MM.1S (cell line): ENCODE data around the gene GIT1.

Experiments
- DNase-seq: peaks from one replicate; pipeline ENCODE4 v3.0.0-alpha.2; 2015
- H2AFZ ChIP-seq: fragments of 300-600 bp; sonication (generic); 2 replicates; pipeline ENCODE4 v1.6.0; 2016; ENCODE audit warnings: antibody characterized with exemption, low read length
- H3F3A ChIP-seq: fragments of 300-600 bp; sonication (generic); 2 replicates; pipeline ENCODE4 v1.6.1; 2016; ENCODE audit warnings: mild to moderate bottlenecking, antibody characterized with exemption, low read length, moderate library complexity, mixed read lengths; ENCODE audit not compliant: insufficient read depth
- H3K27ac ChIP-seq: fragments of 300-600 bp; sonication (generic); 2 replicates; pipeline ENCODE4 v1.5.1; 2016; ENCODE audit warnings: mild to moderate bottlenecking, low read length
- H3K27me3 ChIP-seq: fragments of 300-600 bp; sonication (generic); replicated peaks from 2 replicates; pipeline ENCODE4 v1.6.0; 2016; ENCODE audit warnings: low read length; ENCODE audit not compliant: insufficient read depth
- H3K36me3 ChIP-seq: fragments of 300-600 bp; sonication (generic); replicated peaks from 2 replicates; pipeline ENCODE4 v1.6.1; 2016; ENCODE audit warnings: mild to moderate bottlenecking, low read length, mixed read lengths; ENCODE audit not compliant: insufficient read depth
- H3K4me1 ChIP-seq: fragments of 300-600 bp; sonication (generic); 2 replicates; pipeline ENCODE4 v1.6.1; 2016; ENCODE audit warnings: low read length, mixed read lengths
- H3K4me2 ChIP-seq: fragments of 300-600 bp; sonication (generic); 2 replicates; pipeline ENCODE4 v1.6.0; 2016; ENCODE audit warnings: low read depth, low read length
- H3K4me3 ChIP-seq: fragments of 300-600 bp; sonication (generic); 2 replicates; pipeline ENCODE4 v1.5.1; 2016; ENCODE audit warnings: low read length, mixed read lengths
- H3K79me2 ChIP-seq: fragments of 300-600 bp; sonication (generic); 2 replicates; pipeline ENCODE4 v1.6.1; 2016; ENCODE audit warnings: mixed run types, low read length, mixed read lengths
- H3K9ac ChIP-seq: fragments of 300-600 bp; sonication (generic); 2 replicates; pipeline ENCODE4 v1.6.1; 2016; ENCODE audit warnings: low read length, mixed read lengths
- H3K9me2 ChIP-seq: fragments of 300-600 bp; sonication (generic); replicated peaks from 2 replicates; pipeline ENCODE4 v1.6.1; 2016; ENCODE audit warnings: mild to moderate bottlenecking, low read length, mixed read lengths; ENCODE audit not compliant: insufficient read depth
- H3K9me3 ChIP-seq: fragments of 300-600 bp; sonication (generic); replicated peaks from 2 replicates; pipeline ENCODE4 v1.6.1; 2016; ENCODE audit warnings: mild to moderate bottlenecking, low read length, mixed read lengths; ENCODE audit not compliant: insufficient read depth
- H4K20me1 ChIP-seq: fragments of 300-600 bp; sonication (generic); 2 replicates; pipeline ENCODE4 v1.6.1; 2016; ENCODE audit warnings: mild to moderate bottlenecking, low read length, moderate library complexity, mixed read lengths; ENCODE audit not compliant: insufficient read depth
- CTCF ChIP-seq: fragments of 300-600 bp; sonication (generic); IDR thresholded peaks from 2 replicates; pipeline ENCODE4 v1.5.1; 2016; ENCODE audit warnings: antibody characterized with exemption, low read length, mixed read lengths
- EZH2 ChIP-seq: fragments of 300-600 bp; sonication (generic); optimal IDR thresholded peaks from 2 replicates; pipeline ENCODE3; 2017; ENCODE audit warnings: low read depth, mild to moderate bottlenecking, antibody characterized with exemption, low read length, mixed read lengths
- EZH2phosphoT487 ChIP-seq: fragments of 300-600 bp; sonication (generic); IDR thresholded peaks from 2 replicates; pipeline ENCODE4 v1.6.1; 2018; ENCODE audit warnings: antibody characterized with exemption, low read length

The GIT1 gene

GRCh38 chr17:29563816-29564215, 25.6 kb downstream of the GIT1 start:
- peak; percentile 18 for DNase-seq
- H3K4me1 ChIP-seq: peaks cover 15% of the 10 kb centered on the region
- H3K9ac ChIP-seq: no peak overlapping the region
- no peaks in the 10 kb centered on the region for H3K27me3 ChIP-seq
- H4K20me1 ChIP-seq: no peaks in the 10 kb centered on the region
- H2AFZ ChIP-seq: no peak overlapping the region
- H3K27ac ChIP-seq: no peak overlapping the region
- no peak overlapping the region for H3K4me2 ChIP-seq
- no peaks in the 10 kb centered on the region for H3K36me3 ChIP-seq
- H3K79me2 ChIP-seq: peaks cover 14% of the 10 kb centered on the region
- H3K9me3 ChIP-seq: no peaks in the 10 kb centered on the region
- no peak for TF ChIP-seq EZH2phosphoT487
- no peak for TF ChIP-seq EZH2
- TF ChIP-seq CTCF: no peak
- peaks cover 40% of the 10 kb centered on the region for H3F3A ChIP-seq
- H3K9me2 ChIP-seq: no peaks in the 10 kb centered on the region
- H3K4me3 ChIP-seq: no peak overlapping the region

DNA sequence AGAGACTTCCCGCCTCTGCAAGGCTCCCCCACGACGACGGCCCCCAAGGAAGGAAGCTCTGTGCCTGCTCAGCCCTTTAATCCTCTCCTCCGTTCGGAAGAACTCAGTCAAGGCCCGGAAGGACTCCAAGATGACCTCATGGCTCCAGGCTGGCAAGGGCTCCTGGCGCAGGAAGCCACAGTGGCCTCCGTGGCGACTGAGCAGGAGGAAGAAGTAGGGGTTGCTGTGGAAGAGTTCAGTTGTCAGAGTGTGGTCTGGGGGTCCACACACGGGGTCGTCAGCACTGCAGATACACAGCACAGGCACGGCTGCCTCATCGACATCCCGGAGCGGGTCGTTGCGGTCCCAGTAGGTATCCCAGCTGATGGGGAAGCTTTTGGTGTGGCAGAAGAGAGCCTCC, 26.8 kb downstream of the GIT1 start:
- DNase-seq: no peak
- no peak overlapping the region for H3K4me2 ChIP-seq
- no peaks in the 10 kb centered on the region for H3K27me3 ChIP-seq
- H3K9ac ChIP-seq: no peak overlapping the region
- H3K36me3 ChIP-seq: no peaks in the 10 kb centered on the region
- peaks cover 14% of the 10 kb centered on the region for H3K79me2 ChIP-seq
- no peak overlapping the region for H3K4me3 ChIP-seq
- no peaks in the 10 kb centered on the region for H4K20me1 ChIP-seq
- H2AFZ ChIP-seq: no peak overlapping the region
- no peak overlapping the region for H3K27ac ChIP-seq
- H3K4me1 ChIP-seq: peaks cover 15% of the 10 kb centered on the region
- H3K9me2 ChIP-seq: no peaks in the 10 kb centered on the region
- TF ChIP-seq CTCF (no peak), EZH2 (no peak), EZH2phosphoT487 (no peak)
- peaks cover 33% of the 10 kb centered on the region for H3F3A ChIP-seq
- H3K9me3 ChIP-seq: no peaks in the 10 kb centered on the region

GRCh38 chr17:29561554-29562517, 27.6 kb downstream of the GIT1 start:
- DNase-seq: no peak
- H3K79me2 ChIP-seq: peaks cover 14% of the 10 kb centered on the region
- no peak overlapping the region for H3K4me2 ChIP-seq
- H2AFZ ChIP-seq: no peak overlapping the region
- no peak overlapping the region for H3K4me3 ChIP-seq
- H3K27me3 ChIP-seq: no peaks in the 10 kb centered on the region
- H3K36me3 ChIP-seq: no peaks in the 10 kb centered on the region
- no peaks in the 10 kb centered on the region for H3K9me2 ChIP-seq
- no peaks in the 10 kb centered on the region for H3K9me3 ChIP-seq
- TF ChIP-seq CTCF (no peak), EZH2phosphoT487 (no peak), EZH2 (no peak)
- peaks cover 15% of the 10 kb centered on the region for H3K4me1 ChIP-seq
- H3K27ac ChIP-seq: no peak overlapping the region
- H4K20me1 ChIP-seq: no peaks in the 10 kb centered on the region
- H3K9ac ChIP-seq: no peak overlapping the region
- H3F3A ChIP-seq: peaks cover 26% of the 10 kb centered on the region
